ENCODE measurements around the gene FHIT. TPM values are rescaled to one million over a fixed set of nuclear protein-coding genes. Genes with fewer than 3 reads are reported as not detected.

Gene FHIT
- total and polyA plus RNA-seq, 2 of the 4 experiments (the other 2 are of a cell fraction) = 0.07 TPM; not detected in 1

DNA sequence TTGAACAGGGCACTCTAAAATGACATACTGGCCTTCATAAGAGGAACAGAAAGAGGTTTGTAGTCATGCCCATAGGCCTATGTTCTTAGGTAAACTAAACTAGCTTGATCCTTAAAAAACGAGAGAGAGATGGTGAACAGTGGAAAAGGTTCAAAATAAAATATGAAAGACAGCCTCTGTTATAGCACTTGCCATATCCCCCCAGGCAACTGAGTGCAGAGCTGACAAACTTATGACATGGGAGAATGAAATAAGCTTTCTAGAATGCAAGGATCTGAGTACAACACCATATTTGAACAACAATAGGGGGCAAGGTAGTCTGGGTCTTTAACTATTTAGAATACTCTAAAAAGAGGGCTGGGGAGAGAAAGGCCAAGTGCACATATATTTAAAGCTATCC is 1500.9 kb downstream of the FHIT start:
- no peaks in the 10 kb centered on the region for H3K79me1 ChIP-seq (ENCODE audit: low read depth in 1 of 2, low read length in 2 of 2)
- peak overlapping the region; percentile 78 for H2BK120ac ChIP-seq (ENCODE audit: low read depth, low read length)
- no peaks in the 10 kb centered on the region for H3K36me3 ChIP-seq (ENCODE audit: control insufficient read depth, insufficient read depth, low read length)
- H2BK15ac ChIP-seq (ENCODE audit: low read depth, low read length) = no peak overlapping the region; the same call in 1 of the 3 replicates
- dilution Hi-C loops (cut with HindIII; ENCODE audit: low sequenced_read_pairs, unreplicated experiment) (no loop called here), intact Hi-C loops (cut with micrococcal nuclease) (no loop called here), in situ Hi-C loops (cut with MboI; ENCODE audit: low sequenced_read_pairs) (no loop called here)
- no peak overlapping the region for H2AFZ ChIP-seq (replicated peaks; ENCODE audit: low read length, poor library complexity)
- WGBS, 2 experiments (ENCODE audit: extremely low coverage in 2 of 2, insufficient read length in 1 of 2) = no CpG with 5 or more reads among the region's 1 CpG
- H3K4me1 ChIP-seq (ENCODE audit: control insufficient read depth, insufficient read depth, low read length) = peaks cover 21% of the 10 kb centered on the region
- H3K9me1 ChIP-seq (ENCODE audit: insufficient read depth, low read length) = no peaks in the 10 kb centered on the region
- no peak overlapping the region for H3K4ac ChIP-seq (ENCODE audit: low read depth, low read length)
- no peak overlapping the region for H3K56ac ChIP-seq (ENCODE audit: extremely low read depth, insufficient read depth, low read length)
- H3K9ac ChIP-seq (ENCODE audit: low read depth, low read length) = no peak overlapping the region
- H4K8ac ChIP-seq (ENCODE audit: low read depth in 2 of 2, low read length in 2 of 2) = peak overlapping the region; percentile 13 to 43; a peak in 1 of 4 replicates
- DNase-seq (no peak), ATAC-seq (ENCODE audit: low read depth) (no peak)
- H2BK20ac ChIP-seq (ENCODE audit: low read depth, low read length) = peak overlapping the region; percentile 23
- no peak for TF ChIP-seq CEBPB (IDR thresholded peaks at IDR 0.05; ENCODE audit: low read depth, low read length)
- no peak for TF ChIP-seq POLR2A (IDR thresholded peaks at IDR 0.05; ENCODE audit: low read depth, low read length)
- no peak for TF ChIP-seq CHD1 (IDR thresholded peaks at IDR 0.05; ENCODE audit: low read depth, low read length)
- TF ChIP-seq, protein P1, sequence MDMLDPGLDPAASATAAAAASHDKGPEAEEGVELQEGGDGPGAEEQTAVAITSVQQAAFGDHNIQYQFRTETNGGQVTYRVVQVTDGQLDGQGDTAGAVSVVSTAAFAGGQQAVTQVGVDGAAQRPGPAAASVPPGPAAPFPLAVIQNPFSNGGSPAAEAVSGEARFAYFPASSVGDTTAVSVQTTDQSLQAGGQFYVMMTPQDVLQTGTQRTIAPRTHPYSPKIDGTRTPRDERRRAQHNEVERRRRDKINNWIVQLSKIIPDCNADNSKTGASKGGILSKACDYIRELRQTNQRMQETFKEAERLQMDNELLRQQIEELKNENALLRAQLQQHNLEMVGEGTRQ (IDR thresholded peaks at IDR 0.05; ENCODE audit: low read depth, low read length) = no peak
- TF ChIP-seq MXI1 (IDR thresholded peaks at IDR 0.05; ENCODE audit: borderline replicate concordance, low read depth, low read length) = no peak
- H2AK9ac ChIP-seq (replicated peaks; ENCODE audit: low read depth, low read length, poor library complexity) = no peak overlapping the region
- H3K27me3 ChIP-seq (ENCODE audit: control insufficient read depth, insufficient read depth, low read length) = no peaks in the 10 kb centered on the region; the same call in 1 of the 2 replicates
- H3K18ac ChIP-seq (ENCODE audit: low read depth, low read length) = peak overlapping the region; percentile 99
- no peak overlapping the region for H3K23ac ChIP-seq (ENCODE audit: low read depth, low read length)
- ChIA-PET CTCF (interaction anchor here (1.1 kb wide), 1 partner anchor 107 kb away, joined by 3 read pairs; no protein-coding TSS in a partner anchor), POLR2A (ENCODE audit: unreplicated experiment) (no interaction called here)
- H2AK5ac ChIP-seq (ENCODE audit: low read depth, low read length) = no peak overlapping the region
- no peaks in the 10 kb centered on the region for H3K9me3 ChIP-seq (ENCODE audit: control insufficient read depth, insufficient read depth, low read length)
- no peaks in the 10 kb centered on the region for H4K20me1 ChIP-seq (ENCODE audit: insufficient read depth, low read length)
- H3K4me2 ChIP-seq (ENCODE audit: low read depth, low read length) = no peak overlapping the region
- H4K5ac ChIP-seq (ENCODE audit: low read depth, low read length) = peak overlapping the region; percentile 75; the same call in 1 of the 2 replicates
- no peak overlapping the region for H2BK5ac ChIP-seq (ENCODE audit: low read depth, low read length, poor library complexity, severe bottlenecking)
- no peak overlapping the region for H3K4me3 ChIP-seq (ENCODE audit: insufficient read depth, low read depth, low read length)
- no TSS peak for BruUV-seq (replicated peaks)
- no peak overlapping the region for H3K14ac ChIP-seq (replicated peaks; ENCODE audit: low read depth, low read length)
- peak overlapping the region; percentile 23; the same call in 1 of the 2 replicates for H3K27ac ChIP-seq (ENCODE audit: insufficient read depth, low read length)
- H4K91ac ChIP-seq (ENCODE audit: insufficient read depth, low read depth, low read length) = no peak overlapping the region
